Putamen (tissue), 1 donor: ENCODE data around the gene LRRC32.
"Not testable (repeated sequence)": the region's sequence is repeated elsewhere in the genome, so short reads cannot be mapped to it uniquely, and the experiment has no call there.

Source experiments
- DNase-seq: peaks from one replicate; pipeline ENCODE4 v3.0.0-alpha.2; 2016; ENCODE audit warnings: low spot score

Gene LRRC32

GRCh38 chr11:76612226-76612625, 58.3 kb downstream of the LRRC32 start:
- DNase-seq: no peak

DNA sequence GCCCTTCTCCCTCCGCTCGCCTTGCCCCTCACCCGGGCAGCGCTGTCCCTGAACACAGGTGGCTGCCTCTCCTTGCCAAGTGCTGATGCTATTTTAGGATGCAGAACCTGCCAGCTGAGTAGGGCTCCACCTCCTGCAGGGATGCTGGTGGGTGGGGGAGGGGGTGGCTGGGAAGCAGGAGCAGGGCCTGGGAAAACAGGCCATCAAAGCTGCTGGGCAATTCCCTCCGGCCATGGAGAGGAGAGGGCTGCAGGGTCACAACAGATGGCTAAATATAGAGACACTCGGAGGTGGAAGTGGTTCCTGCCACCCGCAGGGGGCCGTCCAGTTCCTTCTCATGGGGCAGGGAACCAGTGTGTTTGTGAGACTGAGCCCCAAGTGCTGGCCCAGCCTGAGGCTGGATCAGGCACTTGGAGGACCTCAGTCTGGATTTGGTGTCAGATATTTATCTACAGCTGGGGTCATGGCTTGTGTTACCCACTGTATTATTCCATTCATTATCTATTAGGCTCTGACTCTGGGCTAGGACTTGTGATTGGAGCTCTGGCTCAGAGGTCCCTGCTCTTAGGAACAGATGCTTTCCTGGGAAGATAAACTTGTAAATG, 59.6 kb downstream of the LRRC32 start:
- DNase-seq: no peak

GRCh38 chr11:76610371-76610770, 60.2 kb downstream of the LRRC32 start:
- DNase-seq: no peak

DNA sequence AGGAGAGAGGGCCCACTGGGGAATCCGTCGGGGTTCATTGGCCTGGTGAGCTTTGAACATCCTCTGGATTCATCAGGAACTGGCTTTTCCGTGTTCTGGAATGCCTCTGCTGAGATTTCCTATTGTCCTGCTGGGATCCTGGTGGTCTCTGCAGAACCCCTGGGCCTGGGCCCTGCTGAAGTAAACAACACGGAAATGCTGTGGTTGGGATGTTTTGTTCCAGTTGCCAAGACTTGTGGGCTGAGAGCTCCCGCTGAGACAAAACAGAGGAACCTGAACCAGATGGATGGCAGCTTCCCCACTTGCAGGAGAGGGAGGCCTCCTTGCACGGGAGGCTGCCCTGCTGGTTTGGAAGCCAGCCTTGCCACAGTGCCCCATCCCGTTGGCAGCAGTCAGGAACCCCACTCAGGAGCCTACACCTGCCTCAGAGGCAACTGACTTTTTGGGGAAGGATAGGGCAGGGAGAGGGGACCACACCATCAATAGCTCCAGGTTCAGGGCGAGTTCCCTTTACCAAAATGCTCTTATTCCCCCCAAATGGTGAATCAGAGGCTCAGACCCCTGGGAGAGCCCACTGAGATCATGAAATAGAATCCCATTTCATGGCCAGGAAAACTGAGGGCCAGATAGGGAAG, 60.7 kb downstream of the LRRC32 start:
- DNase-seq: no peak

DNA sequence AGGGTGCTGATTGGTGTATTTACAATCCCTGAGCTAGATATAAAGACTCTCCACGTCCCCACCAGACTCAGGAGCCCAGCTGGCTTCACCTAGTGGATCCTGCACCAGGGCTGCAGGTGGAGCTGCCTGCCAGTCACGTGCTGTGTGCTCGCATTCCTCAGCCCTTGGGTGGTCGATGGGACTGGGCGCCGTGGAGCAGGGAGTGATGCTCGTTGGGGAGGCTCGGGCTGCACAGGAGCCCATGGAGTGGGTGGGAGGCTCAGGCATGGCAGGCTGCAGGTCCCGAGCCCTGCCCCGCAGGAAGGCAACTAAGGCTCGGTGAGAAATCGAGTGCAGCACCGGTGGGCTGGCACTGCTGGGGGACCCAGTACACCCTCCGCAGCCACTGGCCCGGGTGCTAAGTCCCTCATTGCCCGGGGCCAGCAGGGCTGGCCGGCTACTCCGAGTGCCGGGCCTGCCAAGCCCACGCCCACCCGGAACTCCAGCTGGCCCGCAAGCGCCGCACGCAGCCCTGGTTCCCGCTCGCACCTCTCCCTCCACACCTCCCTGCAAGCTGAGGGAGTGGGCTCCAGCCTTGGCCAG, 61.6 kb downstream of the LRRC32 start:
- not testable (repeated sequence) for DNase-seq

DNA sequence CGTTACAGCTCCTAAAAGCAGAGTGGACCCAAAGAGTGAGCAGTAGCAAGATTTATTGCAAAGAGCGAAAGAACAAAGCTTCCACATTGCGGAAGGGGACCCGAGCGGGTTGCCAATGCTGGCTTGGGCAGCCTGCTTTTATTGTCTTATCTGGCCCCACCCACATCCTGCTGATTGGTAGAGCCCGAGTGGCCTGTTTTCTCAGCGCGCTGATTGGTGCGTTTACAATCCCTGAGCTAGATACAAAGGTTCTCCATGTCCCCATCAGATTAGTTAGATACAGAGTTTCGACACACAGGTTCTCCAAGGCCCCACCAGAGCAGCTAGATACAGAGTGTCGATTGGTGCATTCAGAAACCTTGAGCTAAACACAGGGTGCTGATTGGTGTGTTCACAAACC, 62.3 kb downstream of the LRRC32 start:
- DNase-seq: not testable (repeated sequence)
